Peyer's patch (tissue), 4 donors: ENCODE results near the gene CFAP141.

Source experiments
- CTCF ChIP-seq, 6 experiments: fragments of 450-650 bp in 4 of 6; fragments of 200-600 bp in 2 of 6; sonication (generic) in 1 of 6; IDR thresholded peaks; one replicate each; pipeline ENCODE4 v1.5.1; 2017 to 2019; ENCODE audit warnings: antibody characterized with exemption in 6 of 6, mild to moderate bottlenecking in 3 of 6, moderate library complexity in 1 of 6
- POLR2A ChIP-seq, 2 donors: fragments of 450-650 bp; IDR thresholded peaks; one replicate each; pipeline ENCODE4 v1.5.1; 2017; ENCODE audit warnings: antibody characterized with exemption in 2 of 2, mild to moderate bottlenecking in 2 of 2, moderate library complexity in 2 of 2

GRCh38 chr1:154181944-154182343 lies 24.2 kb downstream of the CFAP141 start:
- no peak for TF ChIP-seq CTCF (IDR thresholded peaks at IDR 0.05)
- TF ChIP-seq POLR2A (IDR thresholded peaks at IDR 0.05) = no peak
